Activated gamma-delta T cell treated with Interleukin-2 at 50 U/mL for 16 hours (primary cell): ENCODE measurements around the gene LRP1.
A peak's percentile ranks its signal among the peaks of the same experiment; 100 is the strongest.

ENCODE experiments used
- DNase-seq: peaks from one replicate; pipeline ENCODE4 v3.0.0-alpha.2; 2020

LRP1 gene

DNA sequence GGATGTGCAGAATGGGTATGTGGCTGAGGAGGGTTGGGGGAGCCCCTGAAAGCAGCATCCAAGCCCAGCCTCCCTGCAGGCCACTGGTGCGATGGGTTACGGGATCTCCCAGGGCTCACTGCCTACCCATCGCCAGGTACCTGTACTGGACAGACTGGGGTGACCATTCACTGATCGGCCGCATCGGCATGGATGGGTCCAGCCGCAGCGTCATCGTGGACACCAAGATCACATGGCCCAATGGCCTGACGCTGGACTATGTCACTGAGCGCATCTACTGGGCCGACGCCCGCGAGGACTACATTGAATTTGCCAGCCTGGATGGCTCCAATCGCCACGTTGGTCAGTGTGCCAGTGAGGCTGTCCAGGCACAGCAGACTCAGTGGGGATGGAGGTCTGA lies 70.0 kb downstream of the LRP1 start:
- no peak for DNase-seq

GRCh38 chr12:57199191-57199590 lies 70.9 kb downstream of the LRP1 start:
- no peak for DNase-seq

DNA sequence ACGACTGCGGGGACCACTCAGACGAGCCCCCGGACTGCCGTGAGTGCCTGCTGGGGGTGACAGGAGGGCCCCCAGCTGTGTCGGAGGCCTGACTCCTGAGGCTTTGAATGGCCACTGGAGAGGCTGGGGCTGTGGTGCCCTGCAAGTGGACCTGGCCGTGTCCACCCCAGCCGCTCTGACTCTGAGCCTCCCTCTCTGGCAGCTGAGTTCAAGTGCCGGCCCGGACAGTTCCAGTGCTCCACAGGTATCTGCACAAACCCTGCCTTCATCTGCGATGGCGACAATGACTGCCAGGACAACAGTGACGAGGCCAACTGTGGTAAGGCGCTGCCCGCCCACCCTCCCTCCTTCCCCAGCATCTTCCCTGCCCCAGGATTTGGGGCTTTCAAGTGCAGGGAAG lies 72.2 kb downstream of the LRP1 start:
- no peak for DNase-seq

- no peak for DNase-seq
These were observed 72.9 kb downstream of the LRP1 start for GRCh38 chr12:57201219-57201618.

DNA sequence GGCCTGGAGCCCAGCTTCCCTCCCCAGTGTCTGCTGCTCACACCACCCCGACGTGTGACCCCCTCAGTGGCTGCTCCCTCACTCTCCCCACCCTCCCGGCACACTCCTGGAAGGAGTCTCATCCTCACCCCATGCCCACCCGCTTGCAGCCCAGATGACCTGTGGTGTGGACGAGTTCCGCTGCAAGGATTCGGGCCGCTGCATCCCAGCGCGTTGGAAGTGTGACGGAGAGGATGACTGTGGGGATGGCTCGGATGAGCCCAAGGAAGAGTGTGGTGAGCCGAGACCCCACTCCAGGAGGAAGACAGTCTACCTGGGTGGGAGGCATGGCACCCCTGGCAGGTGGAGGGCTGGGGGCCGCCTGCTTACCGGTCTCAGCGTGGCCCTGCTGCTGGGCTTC lies 73.3 kb downstream of the LRP1 start:
- DNase-seq = no peak

GRCh38 chr12:57202321-57202720 lies 74.0 kb downstream of the LRP1 start:
- no peak for DNase-seq

DNA sequence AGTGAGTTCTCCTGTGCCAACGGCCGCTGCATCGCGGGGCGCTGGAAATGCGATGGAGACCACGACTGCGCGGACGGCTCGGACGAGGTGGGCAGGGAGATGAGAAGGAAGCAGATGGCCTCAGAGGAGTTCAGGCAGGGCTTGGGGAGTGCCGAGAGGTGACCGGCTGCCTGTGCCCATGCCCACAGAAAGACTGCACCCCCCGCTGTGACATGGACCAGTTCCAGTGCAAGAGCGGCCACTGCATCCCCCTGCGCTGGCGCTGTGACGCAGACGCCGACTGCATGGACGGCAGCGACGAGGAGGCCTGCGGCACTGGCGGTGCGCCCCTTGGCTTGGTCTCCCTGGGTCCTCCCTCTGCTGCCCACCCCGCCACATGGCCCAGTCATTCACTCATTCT lies 74.9 kb downstream of the LRP1 start:
- DNase-seq = no peak

DNA sequence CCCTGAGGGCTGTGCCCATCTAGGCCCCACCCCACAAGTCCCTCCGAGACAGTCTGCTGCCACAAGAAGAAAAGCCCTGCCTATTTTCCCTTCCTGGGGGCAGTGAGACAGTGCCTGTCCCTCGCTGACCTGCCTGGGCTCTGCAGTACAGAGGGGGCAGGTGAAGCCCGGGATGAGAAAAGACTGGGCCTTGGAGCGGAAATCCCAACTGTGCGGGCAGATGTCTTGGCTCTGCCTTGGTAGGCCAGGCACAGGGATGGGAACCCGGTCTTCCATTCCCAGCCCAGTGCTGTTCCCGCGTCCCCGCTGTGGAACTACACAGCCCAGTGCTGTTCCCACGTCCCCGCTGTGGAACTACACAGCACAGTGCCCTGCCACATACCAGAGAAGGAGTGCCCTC lies 75.5 kb downstream of the LRP1 start:
- no peak for DNase-seq

DNA sequence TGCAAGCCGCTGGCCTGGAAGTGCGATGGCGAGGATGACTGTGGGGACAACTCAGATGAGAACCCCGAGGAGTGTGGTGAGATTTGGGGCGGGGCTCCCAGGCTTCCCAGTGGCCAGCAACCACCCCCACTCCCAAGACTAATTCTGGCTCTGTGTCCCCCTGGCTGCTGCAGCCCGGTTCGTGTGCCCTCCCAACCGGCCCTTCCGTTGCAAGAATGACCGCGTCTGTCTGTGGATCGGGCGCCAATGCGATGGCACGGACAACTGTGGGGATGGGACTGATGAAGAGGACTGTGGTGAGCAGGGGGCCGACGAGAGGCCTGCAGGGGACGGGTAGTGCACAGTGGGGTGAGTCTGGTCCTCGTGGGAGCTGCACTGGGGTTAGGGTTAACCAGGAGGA lies 76.2 kb downstream of the LRP1 start:
- no peak for DNase-seq

- DNase-seq = no peak
These were observed 76.9 kb downstream of the LRP1 start for GRCh38 chr12:57205186-57205585.

DNA sequence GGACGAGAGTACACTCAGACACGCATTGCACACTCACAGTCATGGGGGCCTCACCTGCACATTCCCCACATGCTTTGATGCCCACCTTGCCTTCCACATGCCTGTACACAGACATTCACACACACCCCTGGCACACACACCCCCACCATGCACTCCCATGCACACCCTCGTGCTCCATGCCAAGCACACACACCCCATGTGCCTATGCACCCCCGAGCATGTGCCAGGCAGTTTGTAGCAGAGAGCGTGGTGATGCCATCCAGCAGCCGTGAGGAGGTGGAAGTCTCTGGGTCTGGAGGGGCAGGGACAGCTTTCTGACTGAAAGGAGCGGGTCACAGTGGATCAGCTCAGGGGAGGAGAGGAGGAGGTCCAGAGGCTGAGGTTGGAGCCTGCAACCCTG lies 77.6 kb downstream of the LRP1 start:
- no peak for DNase-seq

DNA sequence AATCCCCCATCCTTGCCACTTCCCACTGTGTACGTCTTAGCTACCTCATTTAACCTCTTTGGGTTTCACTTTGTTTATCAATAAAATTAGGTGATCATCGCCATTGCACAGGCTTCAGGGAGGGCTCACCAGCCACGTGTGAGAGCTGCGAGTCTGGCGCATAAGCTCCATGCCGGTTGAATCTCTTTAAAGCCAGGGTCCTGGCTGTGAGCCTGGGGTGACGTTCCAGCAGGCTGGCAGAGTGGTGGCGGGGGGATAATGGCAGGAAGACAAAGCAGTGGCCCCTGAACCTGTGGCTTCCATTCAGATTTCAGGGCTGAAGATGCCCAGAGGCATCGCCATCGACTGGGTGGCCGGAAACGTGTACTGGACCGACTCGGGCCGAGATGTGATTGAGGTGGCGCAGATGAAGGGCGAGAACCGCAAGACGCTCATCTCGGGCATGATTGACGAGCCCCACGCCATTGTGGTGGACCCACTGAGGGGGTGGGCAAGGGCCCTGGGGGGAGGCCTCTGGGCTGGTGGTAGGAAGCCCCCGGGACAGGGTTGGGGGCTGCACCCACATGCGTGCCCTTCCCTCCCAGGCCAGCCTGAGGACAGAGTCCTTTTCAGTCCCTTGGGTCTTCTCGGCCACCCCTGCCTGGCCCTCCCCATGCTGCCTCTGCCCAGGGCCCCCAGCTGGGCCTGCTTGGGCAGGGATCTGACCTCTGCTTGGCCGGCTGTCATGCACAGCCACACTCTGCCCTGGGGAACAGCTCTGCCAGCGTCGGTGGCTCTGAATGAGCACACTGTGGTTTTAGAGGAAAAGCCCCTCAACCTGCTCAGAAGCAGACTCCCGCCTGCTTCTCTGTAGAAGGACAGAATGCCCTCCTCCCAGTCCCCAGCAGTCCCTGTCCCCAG lies 79.7 kb downstream of the LRP1 start:
- DNase-seq = no peak

- no peak for DNase-seq
These were observed 80.5 kb downstream of the LRP1 start for GRCh38 chr12:57208631-57209282.

DNA sequence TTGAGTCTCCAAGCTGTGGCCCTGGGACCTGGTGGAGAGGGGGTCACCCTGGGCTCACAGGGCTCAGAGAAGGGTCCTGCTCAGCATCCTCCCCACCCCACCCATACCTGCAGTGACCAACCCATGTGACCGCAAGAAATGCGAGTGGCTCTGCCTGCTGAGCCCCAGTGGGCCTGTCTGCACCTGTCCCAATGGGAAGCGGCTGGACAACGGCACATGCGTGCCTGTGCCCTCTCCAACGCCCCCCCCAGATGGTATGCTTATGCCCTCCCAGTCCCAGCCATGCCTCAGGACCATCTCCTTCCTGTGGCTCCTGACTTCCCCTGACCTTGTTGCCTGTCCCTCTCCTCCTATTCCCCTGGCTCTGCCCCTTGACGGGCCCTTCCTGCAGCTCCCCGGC lies 81.6 kb downstream of the LRP1 start:
- DNase-seq = no peak

GRCh38 chr12:57210461-57210860 lies 82.2 kb downstream of the LRP1 start:
- DNase-seq = no peak

DNA sequence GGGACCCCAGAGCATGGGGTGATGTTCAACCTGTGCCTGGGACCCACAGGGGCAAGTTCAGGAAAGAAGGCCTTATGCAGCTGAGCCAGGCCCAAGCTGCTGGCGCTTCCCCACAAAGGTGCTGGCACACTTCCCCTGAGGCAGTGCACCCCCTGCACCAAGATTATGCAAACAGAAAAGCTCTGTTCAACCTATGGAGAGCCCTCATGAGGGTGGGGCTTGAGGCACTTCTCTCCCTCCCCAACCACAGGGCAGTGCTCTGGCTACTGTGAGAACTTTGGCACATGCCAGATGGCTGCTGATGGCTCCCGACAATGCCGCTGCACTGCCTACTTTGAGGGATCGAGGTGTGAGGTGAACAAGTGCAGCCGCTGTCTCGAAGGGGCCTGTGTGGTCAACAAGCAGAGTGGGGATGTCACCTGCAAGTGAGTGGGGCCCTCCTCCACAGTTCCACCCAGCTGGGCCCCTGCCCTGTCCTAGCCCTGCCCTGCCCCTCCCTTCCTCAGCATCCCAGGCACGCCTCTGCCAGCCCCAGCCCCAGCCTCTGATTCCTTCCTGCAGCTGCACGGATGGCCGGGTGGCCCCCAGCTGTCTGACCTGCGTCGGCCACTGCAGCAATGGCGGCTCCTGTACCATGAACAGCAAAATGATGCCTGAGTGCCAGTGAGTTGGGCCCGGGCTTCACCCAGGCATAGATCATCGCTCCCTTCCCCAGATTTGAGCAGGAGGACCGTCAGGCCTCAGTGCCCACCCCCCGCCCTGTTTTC lies 82.8 kb downstream of the LRP1 start:
- no peak for DNase-seq

DNA sequence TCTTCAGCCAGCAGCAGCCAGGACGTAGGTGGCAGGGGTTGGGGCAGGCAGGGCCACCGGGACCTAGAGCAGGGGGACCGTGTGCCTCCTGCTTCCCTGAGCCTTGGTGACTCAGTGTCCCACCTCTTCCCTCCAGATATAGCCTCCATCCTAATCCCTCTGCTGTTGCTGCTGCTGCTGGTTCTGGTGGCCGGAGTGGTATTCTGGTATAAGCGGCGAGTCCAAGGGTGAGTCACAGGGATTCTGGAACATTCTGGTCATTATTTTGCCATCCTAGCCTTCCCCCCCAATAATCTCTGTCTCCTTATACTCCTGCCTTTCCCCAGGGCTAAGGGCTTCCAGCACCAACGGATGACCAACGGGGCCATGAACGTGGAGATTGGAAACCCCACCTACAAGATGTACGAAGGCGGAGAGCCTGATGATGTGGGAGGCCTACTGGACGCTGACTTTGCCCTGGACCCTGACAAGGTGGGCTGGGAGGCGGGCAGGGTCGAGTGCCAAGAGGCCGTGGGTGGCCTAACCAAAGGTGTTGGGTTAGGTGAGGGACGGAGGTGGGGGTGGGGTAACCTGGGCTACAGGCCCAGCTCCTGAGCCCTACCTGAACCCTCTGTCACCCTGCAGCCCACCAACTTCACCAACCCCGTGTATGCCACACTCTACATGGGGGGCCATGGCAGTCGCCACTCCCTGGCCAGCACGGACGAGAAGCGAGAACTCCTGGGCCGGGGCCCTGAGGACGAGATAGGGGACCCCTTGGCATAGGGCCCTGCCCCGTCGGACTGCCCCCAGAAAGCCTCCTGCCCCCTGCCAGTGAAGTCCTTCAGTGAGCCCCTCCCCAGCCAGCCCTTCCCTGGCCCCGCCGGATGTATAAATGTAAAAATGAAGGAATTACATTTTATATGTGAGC lies 83.8 kb downstream of the LRP1 start:
- no peak for DNase-seq

GRCh38 chr12:57212701-57213057 lies 84.4 kb downstream of the LRP1 start:
- DNase-seq = no peak

- peak; percentile 83 for DNase-seq
These were observed 84.9 kb downstream of the LRP1 start for GRCh38 chr12:57213058-57213715.

DNA sequence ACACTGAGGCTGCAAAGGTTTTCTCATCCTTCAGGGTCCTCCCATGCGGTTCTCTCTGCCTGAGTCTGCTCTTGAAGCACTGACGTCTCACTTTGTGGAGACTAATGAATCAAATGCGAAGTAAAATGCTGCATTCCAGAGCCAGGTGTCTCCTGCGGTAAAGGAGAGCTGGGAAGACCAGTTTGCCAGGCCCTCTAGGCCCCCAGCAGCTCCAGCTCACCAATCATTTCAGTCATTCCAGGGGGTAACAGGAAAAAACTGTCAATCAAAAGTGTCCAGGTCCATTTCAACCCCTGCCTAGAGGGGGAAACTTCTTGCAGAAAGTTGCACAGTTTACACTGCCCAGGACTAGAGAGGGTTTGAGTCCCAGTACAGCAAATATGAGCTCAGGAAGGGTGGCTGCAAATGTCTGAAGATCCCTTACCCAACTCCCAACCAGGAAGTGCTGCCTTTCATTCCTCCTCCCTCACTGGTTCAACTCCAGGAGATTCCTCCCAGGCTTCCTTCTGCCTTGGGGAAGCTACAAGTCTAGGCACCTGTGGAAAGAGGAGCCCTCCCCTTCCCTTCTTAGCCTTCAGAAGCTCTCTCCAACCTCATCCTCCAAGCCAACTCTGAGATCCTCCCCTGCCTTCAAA lies 85.6 kb downstream of the LRP1 start:
- DNase-seq = no peak

GRCh38 chr12:57214398-57214781 lies 86.1 kb downstream of the LRP1 start:
- peak; percentile 60 for DNase-seq

- no peak for DNase-seq
These were observed 86.8 kb downstream of the LRP1 start for GRCh38 chr12:57215065-57215464.
